Middle frontal gyrus (tissue), 1 donor: ENCODE measurements around the gene THAP5.

Experiments used
- DNase-seq: peaks from one replicate; pipeline ENCODE4 v3.0.0-alpha.2; 2015; ENCODE audit warnings: low spot score; ENCODE audit errors: extremely low spot score

THAP5 gene

GRCh38 chr7:108535257-108535656 is 34.2 kb downstream of the THAP5 start:
- no peak for DNase-seq

- DNase-seq = no peak
Measured at GRCh38 chr7:108533712-108534111, 35.8 kb downstream of the THAP5 start.

- no peak for DNase-seq
Measured at GRCh38 chr7:108529341-108529740, 40.2 kb downstream of the THAP5 start.

DNA sequence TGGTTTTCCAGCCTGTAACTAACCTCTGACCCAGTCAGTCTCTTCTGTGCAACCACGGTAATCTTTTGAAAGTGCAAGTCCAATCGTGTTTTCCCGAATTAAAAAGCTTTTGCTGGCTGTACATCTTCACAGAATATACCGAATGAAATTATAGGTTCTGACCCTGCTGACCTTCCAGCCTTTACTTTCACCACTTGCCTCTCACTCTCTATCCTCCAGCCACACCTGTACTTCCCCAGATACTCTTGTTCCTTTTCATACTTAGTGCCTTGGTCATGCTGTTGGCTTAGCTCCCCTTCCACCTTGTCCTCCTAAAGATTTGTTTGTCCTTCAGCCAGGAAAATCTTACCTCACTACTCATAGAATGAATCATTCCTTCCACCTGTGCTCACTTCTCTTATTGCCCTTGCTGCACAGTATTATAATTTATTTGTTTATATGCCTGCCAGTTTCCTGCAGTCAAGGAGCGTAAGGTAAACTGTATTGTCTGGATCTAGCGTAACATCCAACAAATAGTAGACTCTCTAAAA is 41.3 kb downstream of the THAP5 start:
- DNase-seq = no peak

DNA sequence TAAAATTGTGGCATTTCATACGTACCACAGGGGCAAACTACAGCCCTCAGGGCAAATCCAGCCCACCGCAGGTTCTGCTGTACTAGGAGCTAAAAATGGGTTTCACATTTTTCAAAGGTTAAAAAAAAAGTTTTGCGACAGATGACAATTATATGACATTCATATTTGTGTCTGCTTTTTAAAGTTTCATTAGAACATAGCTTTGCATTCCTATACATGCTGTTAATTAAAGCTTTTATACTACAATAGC is 42.8 kb downstream of the THAP5 start:
- DNase-seq = no peak

- DNase-seq = peak; percentile 100
Measured at GRCh38 chr7:108525985-108526767, 43.3 kb downstream of the THAP5 start, which contains the start of gene PNPLA8. TSS of gene PNPLA8 (minus strand) at chr7:108526135. CDS start at chr7:108515491, 10,644 bp downstream.

GRCh38 chr7:108525327-108525984 is 44.0 kb downstream of the THAP5 start:
- peak; percentile 12 for DNase-seq

GRCh38 chr7:108522780-108523179 is 46.7 kb downstream of the THAP5 start:
- no peak for DNase-seq

DNA sequence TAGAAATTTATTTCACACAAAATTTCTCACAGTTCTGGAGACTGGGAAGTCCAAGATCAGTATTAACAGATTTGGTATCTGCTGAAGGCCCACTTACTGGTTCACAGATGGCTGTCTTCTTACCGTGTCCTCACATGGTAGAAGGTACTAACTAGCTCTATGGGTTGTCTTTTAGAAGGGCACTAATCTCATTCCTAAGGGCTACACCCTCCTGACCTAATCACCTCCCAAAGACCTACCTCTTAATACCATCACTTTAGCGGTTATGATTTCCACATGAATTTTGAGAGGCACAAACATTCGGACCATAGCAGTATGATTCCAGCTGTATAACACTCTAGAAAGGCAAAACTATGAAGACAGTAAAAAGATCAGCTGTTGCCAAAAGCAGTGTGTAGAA is 51.6 kb downstream of the THAP5 start:
- DNase-seq = no peak

DNA sequence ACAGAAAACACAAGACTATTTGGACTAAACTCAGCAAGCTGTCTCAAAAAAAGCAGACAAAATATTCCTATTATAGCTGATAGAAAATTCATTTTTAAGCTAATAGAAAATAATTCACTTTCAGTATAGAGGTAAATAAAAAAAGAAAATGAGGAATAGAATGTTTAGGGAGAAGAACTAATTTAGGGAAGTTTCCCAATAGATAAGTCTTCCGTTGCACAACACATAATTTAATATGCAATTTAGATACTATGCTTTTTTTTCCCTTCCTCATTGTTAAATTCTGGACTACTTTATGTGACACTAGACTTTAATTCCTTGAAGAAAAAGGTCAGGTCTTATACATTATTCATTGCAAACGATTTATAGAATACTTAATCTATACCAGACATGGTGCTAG is 53.9 kb downstream of the THAP5 start:
- no peak for DNase-seq

DNA sequence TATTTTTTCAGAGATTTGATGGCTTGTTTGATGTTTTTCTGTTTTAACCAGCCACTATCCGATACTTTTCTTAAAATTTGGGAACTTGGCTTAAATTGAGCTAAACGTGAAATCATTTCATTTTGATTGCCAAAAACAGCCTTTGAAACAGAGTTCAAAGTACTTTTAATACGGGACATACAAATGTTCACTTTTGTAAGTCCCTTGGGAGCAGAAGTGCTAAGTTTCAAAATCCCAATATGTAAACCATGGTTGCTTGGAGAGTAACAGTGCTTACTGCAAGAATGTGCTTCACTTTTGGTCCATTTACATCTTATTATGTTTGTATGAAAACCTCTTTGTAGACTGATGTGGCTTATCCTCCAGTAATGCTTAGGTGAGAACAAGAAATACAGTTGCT is 54.5 kb downstream of the THAP5 start:
- no peak for DNase-seq
